GM12878 (cell line): ENCODE measurements around the gene GMPPB.

Experiments
- CEBPB ChIP-seq, 2 experiments: fragments of 150-350 bp in 1 of 2; IDR thresholded peaks; 2 replicates each; pipeline ENCODE4 v1.6.1; 2012 to 2014; ENCODE audit warnings: low read depth in 2 of 2, low read length in 2 of 2, borderline replicate concordance in 1 of 2, inconsistent platforms in 1 of 2
- EZH2 ChIP-seq: IDR thresholded peaks from 2 replicates; pipeline ENCODE4 v1.6.1; 2012; ENCODE audit warnings: low read depth, mild to moderate bottlenecking, control low read depth, inconsistent platforms, low read length, borderline replicate concordance; ENCODE audit not compliant: control insufficient read depth
- MTA3 ChIP-seq: IDR thresholded peaks from 2 replicates; pipeline ENCODE4 v1.6.1; 2012; ENCODE audit warnings: low read length, inconsistent platforms, borderline replicate concordance
- MYC ChIP-seq: IDR thresholded peaks from 2 replicates; pipeline ENCODE4 v1.6.1; 2011; ENCODE audit warnings: mild to moderate bottlenecking, low read length, moderate library complexity, inconsistent platforms; ENCODE audit not compliant: insufficient read depth, insufficient replicate concordance, insufficient read length, severe bottlenecking
- NFYA ChIP-seq: IDR thresholded peaks from 2 replicates; pipeline ENCODE4 v1.6.1; 2011; ENCODE audit warnings: low read depth, mild to moderate bottlenecking, low read length, improper control_type of control experiment, borderline replicate concordance
- POLR2A ChIP-seq: IDR thresholded peaks from 2 replicates; pipeline ENCODE4 v1.6.1; 2011; ENCODE audit warnings: low read depth, mild to moderate bottlenecking, low read length
- POLR2AphosphoS5 ChIP-seq: IDR thresholded peaks from 2 replicates; pipeline ENCODE4 v1.6.1; 2011; ENCODE audit warnings: mild to moderate bottlenecking, low read length, inconsistent platforms
- SPI1 ChIP-seq: IDR thresholded peaks from 2 replicates; pipeline ENCODE4 v1.6.1; 2011; ENCODE audit warnings: low read depth, mild to moderate bottlenecking, low read length, moderate library complexity, borderline replicate concordance; ENCODE audit not compliant: insufficient read depth
- YBX1 ChIP-seq: fragments of 450-650 bp; IDR thresholded peaks from 2 replicates; pipeline ENCODE4 v1.6.1; 2016; ENCODE audit warnings: antibody characterized with exemption
- TF ChIP-seq, protein P1 (sequence below), 3 experiments: IDR thresholded peaks in 2 of 3; conservative IDR thresholded peaks in 1 of 3; 2 replicates each; pipeline ENCODE4 v1.5.1; 2011; ENCODE audit warnings: low read depth in 3 of 3, low read length in 3 of 3, mild to moderate bottlenecking in 3 of 3, control low read depth in 2 of 3, moderate library complexity in 2 of 3, inconsistent platforms in 1 of 3, mixed read lengths in 1 of 3; ENCODE audit not compliant: control insufficient read depth in 2 of 3, insufficient read depth in 1 of 3; ENCODE audit errors: extremely low read depth in 1 of 3
- TF ChIP-seq, protein P2 (sequence below): IDR thresholded peaks from 2 replicates; pipeline ENCODE4 v1.6.1; 2011; ENCODE audit warnings: borderline replicate concordance, low read depth, mild to moderate bottlenecking, moderate library complexity, mixed read lengths, low read length; ENCODE audit not compliant: insufficient read depth; ENCODE audit errors: extremely low read length
- TF ChIP-seq, protein P3 (sequence below): IDR thresholded peaks from 2 replicates; pipeline ENCODE4 v1.6.1; 2012; ENCODE audit warnings: mild to moderate bottlenecking, low read depth, low read length
- TF ChIP-seq, protein P4 (sequence below): fragments of 450-650 bp; IDR thresholded peaks from 2 replicates; pipeline ENCODE4 v1.6.1; 2017; ENCODE audit warnings: borderline replicate concordance

DNA sequence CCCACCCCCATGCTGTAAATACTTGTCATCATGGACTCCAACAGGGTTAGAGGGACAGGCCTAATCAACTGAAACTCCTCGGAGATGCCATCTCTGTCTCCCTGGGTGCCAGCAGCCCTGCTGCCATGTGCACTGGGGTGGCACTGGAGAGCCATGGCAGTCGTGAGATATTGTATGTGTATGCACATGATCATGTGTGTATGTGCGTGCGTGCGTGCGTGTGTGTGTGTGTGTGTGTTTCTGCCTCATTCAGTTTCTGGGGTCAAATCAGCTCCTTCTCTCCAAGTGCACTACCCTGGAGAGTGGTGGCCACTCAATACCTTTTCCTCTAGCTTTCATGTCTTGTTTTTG lies 52.8 kb downstream of the GMPPB start:
- no peak for TF ChIP-seq YBX1
- TF ChIP-seq POLR2A = no peak
- TF ChIP-seq, protein P1, sequence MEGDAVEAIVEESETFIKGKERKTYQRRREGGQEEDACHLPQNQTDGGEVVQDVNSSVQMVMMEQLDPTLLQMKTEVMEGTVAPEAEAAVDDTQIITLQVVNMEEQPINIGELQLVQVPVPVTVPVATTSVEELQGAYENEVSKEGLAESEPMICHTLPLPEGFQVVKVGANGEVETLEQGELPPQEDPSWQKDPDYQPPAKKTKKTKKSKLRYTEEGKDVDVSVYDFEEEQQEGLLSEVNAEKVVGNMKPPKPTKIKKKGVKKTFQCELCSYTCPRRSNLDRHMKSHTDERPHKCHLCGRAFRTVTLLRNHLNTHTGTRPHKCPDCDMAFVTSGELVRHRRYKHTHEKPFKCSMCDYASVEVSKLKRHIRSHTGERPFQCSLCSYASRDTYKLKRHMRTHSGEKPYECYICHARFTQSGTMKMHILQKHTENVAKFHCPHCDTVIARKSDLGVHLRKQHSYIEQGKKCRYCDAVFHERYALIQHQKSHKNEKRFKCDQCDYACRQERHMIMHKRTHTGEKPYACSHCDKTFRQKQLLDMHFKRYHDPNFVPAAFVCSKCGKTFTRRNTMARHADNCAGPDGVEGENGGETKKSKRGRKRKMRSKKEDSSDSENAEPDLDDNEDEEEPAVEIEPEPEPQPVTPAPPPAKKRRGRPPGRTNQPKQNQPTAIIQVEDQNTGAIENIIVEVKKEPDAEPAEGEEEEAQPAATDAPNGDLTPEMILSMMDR (IDR thresholded peaks at IDR 0.05 in 2 of 3, conservative IDR thresholded peaks at IDR 0.05 in 1 of 3; ENCODE audit: control insufficient read depth in 2 of 3, extremely low read depth in 1 of 3, insufficient read depth in 1 of 3, low read depth in 3 of 3, low read length in 3 of 3) = no peak
- no peak for TF ChIP-seq SPI1
- no peak for TF ChIP-seq CEBPB (IDR thresholded peaks at IDR 0.05; ENCODE audit: borderline replicate concordance in 1 of 2, low read depth in 2 of 2, low read length in 2 of 2)
- TF ChIP-seq POLR2AphosphoS5 = no peak
- TF ChIP-seq NFYA = no peak
- no peak for TF ChIP-seq MYC
- TF ChIP-seq, protein P2, sequence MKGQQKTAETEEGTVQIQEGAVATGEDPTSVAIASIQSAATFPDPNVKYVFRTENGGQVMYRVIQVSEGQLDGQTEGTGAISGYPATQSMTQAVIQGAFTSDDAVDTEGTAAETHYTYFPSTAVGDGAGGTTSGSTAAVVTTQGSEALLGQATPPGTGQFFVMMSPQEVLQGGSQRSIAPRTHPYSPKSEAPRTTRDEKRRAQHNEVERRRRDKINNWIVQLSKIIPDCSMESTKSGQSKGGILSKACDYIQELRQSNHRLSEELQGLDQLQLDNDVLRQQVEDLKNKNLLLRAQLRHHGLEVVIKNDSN = no peak
- no peak for TF ChIP-seq MTA3
- TF ChIP-seq EZH2 = no peak
- TF ChIP-seq, protein P3, sequence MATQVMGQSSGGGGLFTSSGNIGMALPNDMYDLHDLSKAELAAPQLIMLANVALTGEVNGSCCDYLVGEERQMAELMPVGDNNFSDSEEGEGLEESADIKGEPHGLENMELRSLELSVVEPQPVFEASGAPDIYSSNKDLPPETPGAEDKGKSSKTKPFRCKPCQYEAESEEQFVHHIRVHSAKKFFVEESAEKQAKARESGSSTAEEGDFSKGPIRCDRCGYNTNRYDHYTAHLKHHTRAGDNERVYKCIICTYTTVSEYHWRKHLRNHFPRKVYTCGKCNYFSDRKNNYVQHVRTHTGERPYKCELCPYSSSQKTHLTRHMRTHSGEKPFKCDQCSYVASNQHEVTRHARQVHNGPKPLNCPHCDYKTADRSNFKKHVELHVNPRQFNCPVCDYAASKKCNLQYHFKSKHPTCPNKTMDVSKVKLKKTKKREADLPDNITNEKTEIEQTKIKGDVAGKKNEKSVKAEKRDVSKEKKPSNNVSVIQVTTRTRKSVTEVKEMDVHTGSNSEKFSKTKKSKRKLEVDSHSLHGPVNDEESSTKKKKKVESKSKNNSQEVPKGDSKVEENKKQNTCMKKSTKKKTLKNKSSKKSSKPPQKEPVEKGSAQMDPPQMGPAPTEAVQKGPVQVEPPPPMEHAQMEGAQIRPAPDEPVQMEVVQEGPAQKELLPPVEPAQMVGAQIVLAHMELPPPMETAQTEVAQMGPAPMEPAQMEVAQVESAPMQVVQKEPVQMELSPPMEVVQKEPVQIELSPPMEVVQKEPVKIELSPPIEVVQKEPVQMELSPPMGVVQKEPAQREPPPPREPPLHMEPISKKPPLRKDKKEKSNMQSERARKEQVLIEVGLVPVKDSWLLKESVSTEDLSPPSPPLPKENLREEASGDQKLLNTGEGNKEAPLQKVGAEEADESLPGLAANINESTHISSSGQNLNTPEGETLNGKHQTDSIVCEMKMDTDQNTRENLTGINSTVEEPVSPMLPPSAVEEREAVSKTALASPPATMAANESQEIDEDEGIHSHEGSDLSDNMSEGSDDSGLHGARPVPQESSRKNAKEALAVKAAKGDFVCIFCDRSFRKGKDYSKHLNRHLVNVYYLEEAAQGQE = no peak
- TF ChIP-seq, protein P4, sequence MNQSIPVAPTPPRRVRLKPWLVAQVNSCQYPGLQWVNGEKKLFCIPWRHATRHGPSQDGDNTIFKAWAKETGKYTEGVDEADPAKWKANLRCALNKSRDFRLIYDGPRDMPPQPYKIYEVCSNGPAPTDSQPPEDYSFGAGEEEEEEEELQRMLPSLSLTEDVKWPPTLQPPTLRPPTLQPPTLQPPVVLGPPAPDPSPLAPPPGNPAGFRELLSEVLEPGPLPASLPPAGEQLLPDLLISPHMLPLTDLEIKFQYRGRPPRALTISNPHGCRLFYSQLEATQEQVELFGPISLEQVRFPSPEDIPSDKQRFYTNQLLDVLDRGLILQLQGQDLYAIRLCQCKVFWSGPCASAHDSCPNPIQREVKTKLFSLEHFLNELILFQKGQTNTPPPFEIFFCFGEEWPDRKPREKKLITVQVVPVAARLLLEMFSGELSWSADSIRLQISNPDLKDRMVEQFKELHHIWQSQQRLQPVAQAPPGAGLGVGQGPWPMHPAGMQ = no peak
